DND-41 (cell line): ENCODE data around the gene CDC42EP1.
A peak's percentile ranks its signal among the peaks of the same experiment; 100 is the strongest.
"Not testable (repeated sequence)": the region's sequence is repeated elsewhere in the genome, so short reads cannot be mapped to it uniquely, and the experiment has no call there.

Experiments used
- ATAC-seq: fragments of 200-7000 bp; cut with Tn5 transposase; 3 replicates; pipeline ENCODE4 v1.9.1; 2021; ENCODE audit warnings: low read depth; ENCODE audit not compliant: insufficient read depth
- DNase-seq: peaks from one replicate; pipeline ENCODE4 v3.0.0-alpha.2; 2020
- H2AFZ ChIP-seq: 2 replicates; pipeline ENCODE4 v1.6.0; 2012; ENCODE audit warnings: low read depth, low read length
- H3K27ac ChIP-seq: 2 replicates; pipeline ENCODE4 v1.5.1; 2012; ENCODE audit warnings: low read length, inconsistent platforms
- H3K27me3 ChIP-seq: fragments of 200-600 bp; sonication (generic); 2 replicates; pipeline ENCODE4 v1.6.0; 2012; ENCODE audit warnings: low read length, mild to moderate bottlenecking, inconsistent platforms; ENCODE audit not compliant: insufficient read depth, poor library complexity
- H3K36me3 ChIP-seq: 2 replicates; pipeline ENCODE4 v1.5.1; 2012; ENCODE audit warnings: low read length, inconsistent platforms; ENCODE audit not compliant: insufficient read depth
- H3K4me1 ChIP-seq: 2 replicates; pipeline ENCODE4 v1.5.1; 2012; ENCODE audit warnings: mild to moderate bottlenecking, low read length; ENCODE audit not compliant: insufficient read depth
- H3K4me2 ChIP-seq: 2 replicates; pipeline ENCODE4 v1.6.0; 2012; ENCODE audit warnings: mild to moderate bottlenecking, moderate library complexity, low read length, inconsistent platforms; ENCODE audit not compliant: insufficient read depth
- H3K4me3 ChIP-seq, 2 experiments: fragments of 200-600 bp in 1 of 2; shearing (Covaris generic) in 1 of 2; 2 replicates each; pipeline ENCODE4 v1.5.1; 2012 to 2016; ENCODE audit warnings: inconsistent platforms in 2 of 2, low read length in 2 of 2, mild to moderate bottlenecking in 2 of 2, low read depth in 1 of 2, moderate library complexity in 1 of 2
- H3K79me2 ChIP-seq: 2 replicates; pipeline ENCODE4 v1.6.0; 2012; ENCODE audit warnings: low read length, inconsistent platforms; ENCODE audit not compliant: insufficient read depth
- H3K9ac ChIP-seq: 2 replicates; pipeline ENCODE4 v1.6.0; 2012; ENCODE audit warnings: low read depth, mild to moderate bottlenecking, inconsistent platforms, low read length, moderate library complexity
- H3K9me3 ChIP-seq: 2 replicates; pipeline ENCODE4 v1.5.1; 2012; ENCODE audit warnings: low read length, moderate library complexity, mild to moderate bottlenecking, inconsistent platforms; ENCODE audit not compliant: insufficient read depth, severe bottlenecking
- H4K20me1 ChIP-seq: 2 replicates; pipeline ENCODE4 v1.6.0; 2012; ENCODE audit warnings: low read length; ENCODE audit not compliant: insufficient read depth
- CTCF ChIP-seq: IDR thresholded peaks from 2 replicates; pipeline ENCODE4 v1.5.1; 2012; ENCODE audit warnings: borderline replicate concordance, low read length, moderate library complexity, mild to moderate bottlenecking; ENCODE audit not compliant: poor library complexity, severe bottlenecking; ENCODE audit errors: extremely low read depth
- EZH2 ChIP-seq: IDR thresholded peaks from 3 replicates; pipeline ENCODE4 v1.6.1; 2012; ENCODE audit warnings: borderline replicate concordance, low read depth, mild to moderate bottlenecking, moderate library complexity, low read length, inconsistent platforms; ENCODE audit not compliant: severe bottlenecking

Gene CDC42EP1

GRCh38 chr22:37535159-37535558 lies 25.1 kb upstream of the CDC42EP1 start:
- H3K27me3 ChIP-seq: peaks cover 3% of the 10 kb centered on the region
- DNase-seq: no peak
- no peaks in the 10 kb centered on the region for H4K20me1 ChIP-seq
- H3K4me2 ChIP-seq: no peak overlapping the region
- no peak overlapping the region for H2AFZ ChIP-seq
- no peak overlapping the region for H3K4me3 ChIP-seq
- no peaks in the 10 kb centered on the region for H3K36me3 ChIP-seq
- no peak for ATAC-seq
- no peaks in the 10 kb centered on the region for H3K9me3 ChIP-seq
- TF ChIP-seq CTCF: no peak
- no peak for TF ChIP-seq EZH2
- no peaks in the 10 kb centered on the region for H3K79me2 ChIP-seq
- no peak overlapping the region for H3K9ac ChIP-seq
- peaks cover 3% of the 10 kb centered on the region; the same call in 1 of the 2 replicates for H3K4me1 ChIP-seq
- no peak overlapping the region for H3K27ac ChIP-seq

GRCh38 chr22:37538590-37539357 lies 21.5 kb upstream of the CDC42EP1 start:
- Histone ChIP-seq H3K4me2 (no peak overlapping the region), H3K4me3 (no peak overlapping the region)

GRCh38 chr22:37539790-37540189 lies 20.5 kb upstream of the CDC42EP1 start:
- DNase-seq, H3K4me1 ChIP-seq, ATAC-seq: not testable (repeated sequence)

More at GRCh38 chr22:37538590-37539357, 21.5 kb upstream of the CDC42EP1 start:
- Histone ChIP-seq H3K9me3 (no peaks in the 10 kb centered on the region), H3K27me3 (peaks cover 3% of the 10 kb centered on the region), H4K20me1 (no peaks in the 10 kb centered on the region), H3K36me3 (no peaks in the 10 kb centered on the region), H3K9ac (no peak overlapping the region), H3K79me2 (no peaks in the 10 kb centered on the region), H3K27ac (no peak overlapping the region), H2AFZ (no peak overlapping the region), H3K4me1 (peaks cover 5% of the 10 kb centered on the region; the same call in 1 of the 2 replicates)
- DNase-seq: peak; percentile 86
- TF ChIP-seq CTCF (peak; percentile 98), EZH2 (no peak)
- ATAC-seq: peak; percentile 100

GRCh38 chr22:37542416-37542815 lies 17.9 kb upstream of the CDC42EP1 start:
- H3K9me3 ChIP-seq, ATAC-seq, H2AFZ ChIP-seq, H3K4me2 ChIP-seq, H3K27me3 ChIP-seq, DNase-seq, H3K36me3 ChIP-seq, H3K79me2 ChIP-seq, H3K9ac ChIP-seq, H3K27ac ChIP-seq, H3K4me3 ChIP-seq, H3K4me1 ChIP-seq, H4K20me1 ChIP-seq: not testable (repeated sequence)

More at GRCh38 chr22:37539790-37540189, 20.5 kb upstream of the CDC42EP1 start:
- H4K20me1 ChIP-seq, H3K27ac ChIP-seq, H3K9ac ChIP-seq, H3K79me2 ChIP-seq, H3K27me3 ChIP-seq, H3K36me3 ChIP-seq, H3K4me3 ChIP-seq, H3K9me3 ChIP-seq, H3K4me2 ChIP-seq, H2AFZ ChIP-seq: not testable (repeated sequence)
